DOHH2 (cell line): ENCODE results near the gene SCNN1B.

ENCODE experiments used
- EZH2phosphoT487 ChIP-seq: fragments of 200-600 bp; sonication (generic); IDR thresholded peaks from 2 replicates; pipeline ENCODE4 v1.6.1; 2017; ENCODE audit warnings: borderline replicate concordance, mild to moderate bottlenecking, antibody characterized with exemption, low read length, moderate library complexity, mixed read lengths
- TF ChIP-seq, protein P1 (sequence below): fragments of 200-600 bp; sonication (generic); IDR thresholded peaks from one replicate; pipeline ENCODE4 v1.5.1; 2014; ENCODE audit warnings: antibody characterized with exemption, mild to moderate bottlenecking, low read depth, low read length; ENCODE audit not compliant: poor library complexity, severe bottlenecking

DNA sequence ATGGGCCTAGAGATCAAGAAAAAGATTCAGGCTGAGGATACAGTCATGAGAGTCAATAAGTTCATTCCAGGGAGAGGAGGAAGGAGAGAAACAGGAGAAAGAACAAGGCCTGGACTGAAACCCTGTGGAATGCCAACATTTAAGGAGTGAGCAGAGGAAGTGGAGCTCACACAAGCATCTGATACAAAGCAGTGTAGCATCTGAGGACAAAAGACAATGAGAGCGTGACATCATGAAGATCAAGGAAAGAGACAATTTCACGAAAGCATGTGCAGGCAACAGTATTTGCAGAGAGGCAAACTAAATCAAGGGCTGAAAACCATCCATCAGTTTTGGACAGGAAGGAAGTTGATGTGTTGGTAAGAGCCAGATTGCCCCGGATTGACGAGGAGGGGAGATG lies 25.3 kb upstream of the SCNN1B start:
- TF ChIP-seq, protein P1, sequence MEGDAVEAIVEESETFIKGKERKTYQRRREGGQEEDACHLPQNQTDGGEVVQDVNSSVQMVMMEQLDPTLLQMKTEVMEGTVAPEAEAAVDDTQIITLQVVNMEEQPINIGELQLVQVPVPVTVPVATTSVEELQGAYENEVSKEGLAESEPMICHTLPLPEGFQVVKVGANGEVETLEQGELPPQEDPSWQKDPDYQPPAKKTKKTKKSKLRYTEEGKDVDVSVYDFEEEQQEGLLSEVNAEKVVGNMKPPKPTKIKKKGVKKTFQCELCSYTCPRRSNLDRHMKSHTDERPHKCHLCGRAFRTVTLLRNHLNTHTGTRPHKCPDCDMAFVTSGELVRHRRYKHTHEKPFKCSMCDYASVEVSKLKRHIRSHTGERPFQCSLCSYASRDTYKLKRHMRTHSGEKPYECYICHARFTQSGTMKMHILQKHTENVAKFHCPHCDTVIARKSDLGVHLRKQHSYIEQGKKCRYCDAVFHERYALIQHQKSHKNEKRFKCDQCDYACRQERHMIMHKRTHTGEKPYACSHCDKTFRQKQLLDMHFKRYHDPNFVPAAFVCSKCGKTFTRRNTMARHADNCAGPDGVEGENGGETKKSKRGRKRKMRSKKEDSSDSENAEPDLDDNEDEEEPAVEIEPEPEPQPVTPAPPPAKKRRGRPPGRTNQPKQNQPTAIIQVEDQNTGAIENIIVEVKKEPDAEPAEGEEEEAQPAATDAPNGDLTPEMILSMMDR: no peak
- TF ChIP-seq EZH2phosphoT487: no peak
